Peyer's patch (tissue), 4 donors: ENCODE results near the gene TSR1. TPM values are rescaled to one million over a fixed set of nuclear protein-coding genes. Genes with fewer than 3 reads are reported as not detected.

Experiments
- DNase-seq, 3 donors: peaks; one replicate each; pipeline ENCODE4 v3.0.0-alpha.2; 2017 to 2019
- H3K27ac ChIP-seq, 4 donors: fragments of 200-600 bp; sonication (generic); one replicate each; pipeline ENCODE4 v1.5.1; 2016 to 2019
- H3K27me3 ChIP-seq, 2 donors: fragments of 200-600 bp; sonication (generic); one replicate each; pipeline ENCODE4 v1.5.1; 2019
- H3K36me3 ChIP-seq, 3 donors: fragments of 200-600 bp; sonication (generic); one replicate each; pipeline ENCODE4 v1.5.1; 2016 to 2019
- H3K4me1 ChIP-seq, 4 donors: fragments of 200-600 bp; sonication (generic); one replicate each; pipeline ENCODE4 v1.5.1; 2016 to 2019
- H3K4me3 ChIP-seq, 4 donors: fragments of 200-600 bp; sonication (generic); 1 replicate in 3 of 4; 2 replicates in 1 of 4; pipeline ENCODE4 v1.5.1; 2016 to 2019; ENCODE audit warnings: mild to moderate bottlenecking in 1 of 4
- H3K9me3 ChIP-seq, 4 donors: fragments of 200-600 bp; sonication (generic); one replicate each; pipeline ENCODE4 v1.5.1; 2016 to 2019; ENCODE audit warnings: mild to moderate bottlenecking in 1 of 4
- CTCF ChIP-seq, 6 experiments: fragments of 450-650 bp in 4 of 6; fragments of 200-600 bp in 2 of 6; sonication (generic) in 1 of 6; IDR thresholded peaks; one replicate each; pipeline ENCODE4 v1.5.1; 2017 to 2019; ENCODE audit warnings: antibody characterized with exemption in 6 of 6, mild to moderate bottlenecking in 3 of 6, moderate library complexity in 1 of 6
- POLR2A ChIP-seq, 2 donors: fragments of 450-650 bp; IDR thresholded peaks; one replicate each; pipeline ENCODE4 v1.5.1; 2017; ENCODE audit warnings: antibody characterized with exemption in 2 of 2, mild to moderate bottlenecking in 2 of 2, moderate library complexity in 2 of 2
- total RNA-seq, 4 donors: library from RNA; depleted of rRNA; stranded (reverse); fragments of >200 nt; gene quantifications; one replicate each; pipeline ENCODE4 v1.1.0, GENCODE V29; 2016

The TSR1 gene
- total RNA-seq, 4 donors from 2014 or later = 5.6 to 87.5 (median 28.6) TPM

GRCh38 chr17:2295575-2295974 lies 40.7 kb downstream of the TSR1 start:
- DNase-seq = no peak
- H3K27ac ChIP-seq = no peak overlapping the region
- no peaks in the 10 kb centered on the region for H3K27me3 ChIP-seq
- no peaks in the 10 kb centered on the region for H3K9me3 ChIP-seq
- peaks cover 0 to 91% (median 0%) of the 10 kb centered on the region in 3 donors for H3K36me3 ChIP-seq
- no peak for TF ChIP-seq POLR2A (IDR thresholded peaks at IDR 0.05)
- TF ChIP-seq CTCF (IDR thresholded peaks at IDR 0.05) = no peak
- H3K4me3 ChIP-seq = no peak overlapping the region
- H3K4me1 ChIP-seq = no peaks in the 10 kb centered on the region

DNA sequence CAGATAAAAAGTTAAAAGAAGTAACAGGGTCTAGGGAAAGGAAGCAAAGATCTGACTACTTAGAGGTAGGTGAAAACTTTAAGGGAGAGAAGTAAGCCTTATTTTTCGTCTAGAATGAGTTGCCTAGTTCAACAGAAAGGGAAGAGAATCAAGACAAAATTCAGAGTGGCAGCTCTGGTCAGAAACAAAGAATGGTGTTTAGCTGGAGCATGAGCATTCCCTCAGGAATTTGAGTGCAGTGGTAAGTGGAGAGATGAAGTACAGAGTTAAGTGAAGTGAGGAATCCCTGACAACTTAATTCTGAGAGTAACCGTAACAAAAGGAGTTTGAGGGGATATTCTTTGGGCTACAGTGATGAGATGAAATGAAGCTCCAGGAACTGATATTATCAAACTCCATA lies 44.2 kb downstream of the TSR1 start:
- Histone ChIP-seq H3K27me3 (no peaks in the 10 kb centered on the region), H3K4me3 (no peak overlapping the region), H3K4me1 (no peaks in the 10 kb centered on the region), H3K9me3 (no peaks in the 10 kb centered on the region), H3K36me3 (peaks cover 0 to 93% (median 0%) of the 10 kb centered on the region in 3 donors), H3K27ac (no peak overlapping the region)
- TF ChIP-seq POLR2A (IDR thresholded peaks at IDR 0.05) (no peak), CTCF (IDR thresholded peaks at IDR 0.05) (no peak)
- DNase-seq = no peak

DNA sequence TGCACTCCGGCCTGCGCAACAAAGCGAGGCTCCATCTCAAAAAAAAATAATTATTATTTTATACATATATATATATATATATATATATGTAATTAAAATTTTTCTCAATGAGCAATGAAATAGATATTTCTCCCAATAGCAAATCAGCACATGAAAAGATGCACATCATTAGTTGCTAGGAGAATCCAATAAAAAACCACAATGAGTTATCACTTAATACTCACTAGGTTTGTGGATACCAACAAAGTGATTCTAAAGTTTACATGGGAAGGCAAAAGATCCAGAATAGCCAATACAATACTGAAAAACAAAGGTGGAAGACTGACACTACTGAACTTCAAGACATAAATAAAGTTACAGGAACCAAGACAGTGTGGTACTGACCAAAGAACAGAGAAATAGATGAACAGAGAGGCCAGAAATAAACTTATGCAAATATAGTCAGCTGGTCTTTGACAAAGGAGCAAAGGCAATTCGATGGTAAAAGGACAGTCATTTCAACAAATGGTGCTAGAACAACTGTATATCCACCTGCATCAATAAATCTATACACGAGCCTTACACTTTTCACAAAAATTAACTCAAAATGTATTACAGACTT lies 46.3 kb downstream of the TSR1 start:
- Histone ChIP-seq H3K27me3 (no peaks in the 10 kb centered on the region), H3K36me3 (peaks cover 0 to 78% (median 0%) of the 10 kb centered on the region in 3 donors)
- no peak for DNase-seq

GRCh38 chr17:2283302-2283701 lies 53.0 kb downstream of the TSR1 start:
- no peak overlapping the region for H3K4me3 ChIP-seq
- peaks cover 0 to 73% (median 0%) of the 10 kb centered on the region in 3 donors for H3K36me3 ChIP-seq

More for the DNA sequence above, 46.3 kb downstream of the TSR1 start:
- Histone ChIP-seq H3K4me3 (no peak overlapping the region), H3K9me3 (no peaks in the 10 kb centered on the region), H3K4me1 (no peaks in the 10 kb centered on the region), H3K27ac (no peak overlapping the region)
- TF ChIP-seq CTCF (IDR thresholded peaks at IDR 0.05) = no peak
- TF ChIP-seq POLR2A (IDR thresholded peaks at IDR 0.05) = no peak

DNA sequence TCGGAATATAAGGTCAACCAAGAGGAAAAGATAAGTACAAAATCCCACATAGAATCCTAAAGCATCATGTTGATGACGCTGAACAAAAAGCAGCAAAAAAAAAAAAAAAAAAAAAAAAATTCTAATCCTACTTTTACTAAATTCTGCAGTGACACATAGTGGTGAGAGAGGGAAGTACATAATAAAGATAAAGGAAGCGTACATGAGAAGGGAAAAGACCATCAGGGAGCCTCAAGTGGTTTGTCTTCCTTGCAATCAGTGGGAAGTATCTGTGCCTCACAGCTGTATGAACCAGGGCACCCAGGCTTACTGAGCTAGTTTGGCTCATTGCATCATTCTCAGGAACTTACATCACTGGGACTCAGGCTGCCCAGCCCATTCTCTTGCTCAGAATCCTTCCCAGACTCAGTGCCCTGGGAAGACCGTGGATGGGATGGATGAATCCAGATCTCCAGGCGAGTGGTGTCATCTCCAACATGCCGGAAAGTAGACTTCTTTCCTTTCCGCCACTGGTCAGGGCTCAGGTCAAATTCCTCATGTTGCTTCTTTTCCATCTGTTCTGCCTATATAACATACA lies 53.9 kb downstream of the TSR1 start:
- Histone ChIP-seq H3K4me3 (no peak overlapping the region), H3K9me3 (no peaks in the 10 kb centered on the region), H3K27ac (no peak overlapping the region), H3K4me1 (no peaks in the 10 kb centered on the region), H3K36me3 (peaks cover 0 to 68% (median 0%) of the 10 kb centered on the region in 3 donors), H3K27me3 (no peaks in the 10 kb centered on the region)
- TF ChIP-seq CTCF (IDR thresholded peaks at IDR 0.05) = peak; percentile 57 to 78 (median 59)
- TF ChIP-seq POLR2A (IDR thresholded peaks at IDR 0.05) = no peak
- DNase-seq = no peak

More at GRCh38 chr17:2283302-2283701, 53.0 kb downstream of the TSR1 start:
- H3K27me3 ChIP-seq = no peaks in the 10 kb centered on the region
- DNase-seq = no peak
- H3K9me3 ChIP-seq = no peaks in the 10 kb centered on the region
- H3K27ac ChIP-seq = no peak overlapping the region
- TF ChIP-seq CTCF (IDR thresholded peaks at IDR 0.05) (no peak), POLR2A (IDR thresholded peaks at IDR 0.05) (no peak)
- H3K4me1 ChIP-seq = no peaks in the 10 kb centered on the region
